Liver (tissue), 9 donors: ENCODE data around the gene NEU4. TPM values are rescaled to one million over a fixed set of nuclear protein-coding genes. Genes with fewer than 3 reads are reported as not detected.
A peak's percentile ranks its signal among the peaks of the same experiment; 100 is the strongest.

Experiments used
- DNase-seq: peaks from one replicate; pipeline ENCODE4 v3.0.0-alpha.2; 2017; ENCODE audit warnings: low spot score
- H3K27ac ChIP-seq, 2 donors: one replicate each; pipeline ENCODE4 v1.7.0; 2013; ENCODE audit warnings: inconsistent platforms in 2 of 2, low read length in 2 of 2, control low read depth in 1 of 2, low read depth in 1 of 2, mild to moderate bottlenecking in 1 of 2
- H3K27me3 ChIP-seq, 4 donors: one replicate each; pipeline versions ENCODE4 v1.6.1 to v1.7.0; 2013; ENCODE audit warnings: low read length in 3 of 4, inconsistent platforms in 1 of 4, mild to moderate bottlenecking in 1 of 4, moderate library complexity in 1 of 4; ENCODE audit not compliant: control insufficient read depth in 4 of 4, insufficient read depth in 4 of 4
- H3K36me3 ChIP-seq, 4 donors: one replicate each; pipeline versions ENCODE4 v1.6.1 to v1.7.0; 2013; ENCODE audit warnings: low read length in 3 of 4, mild to moderate bottlenecking in 3 of 4, low read depth in 1 of 4, moderate library complexity in 1 of 4; ENCODE audit not compliant: control insufficient read depth in 4 of 4, insufficient read depth in 3 of 4
- H3K4me1 ChIP-seq, 4 donors: one replicate each; pipeline versions ENCODE4 v1.6.1 to v1.7.0; 2013; ENCODE audit warnings: low read length in 3 of 4, mild to moderate bottlenecking in 3 of 4, moderate library complexity in 1 of 4; ENCODE audit not compliant: control insufficient read depth in 4 of 4, insufficient read depth in 4 of 4
- H3K4me3 ChIP-seq, 3 donors: one replicate each; pipeline versions ENCODE4 v1.6.1 to v1.7.0; 2013; ENCODE audit warnings: low read length in 3 of 3, control low read depth in 1 of 3, low read depth in 1 of 3, mild to moderate bottlenecking in 1 of 3
- H3K9ac ChIP-seq, 2 donors: one replicate each; pipeline ENCODE4 v1.7.0; 2013; ENCODE audit warnings: low read length in 2 of 2, mild to moderate bottlenecking in 2 of 2, moderate library complexity in 2 of 2, control low read depth in 1 of 2, low read depth in 1 of 2
- H3K9me3 ChIP-seq, 4 donors: one replicate each; pipeline versions ENCODE4 v1.6.1 to v1.7.0; 2013; ENCODE audit warnings: low read length in 3 of 4; ENCODE audit not compliant: control insufficient read depth in 4 of 4
- FOXA1 ChIP-seq: IDR thresholded peaks from 2 replicates; pipeline ENCODE4 v1.6.1; 2016; ENCODE audit warnings: antibody characterized with exemption
- GABPA ChIP-seq, 2 donors: IDR thresholded peaks in 1 of 2; conservative IDR thresholded peaks in 1 of 2; 2 replicates each; pipeline ENCODE4 v1.6.1; 2016; ENCODE audit warnings: antibody characterized with exemption in 2 of 2, mild to moderate bottlenecking in 1 of 2, moderate library complexity in 1 of 2
- HNF4G ChIP-seq: IDR thresholded peaks from 2 replicates; pipeline ENCODE4 v1.6.1; 2016; ENCODE audit warnings: antibody characterized with exemption
- JUND ChIP-seq, 2 donors: IDR thresholded peaks; 2 replicates each; pipeline ENCODE4 v1.6.1; 2016; ENCODE audit warnings: antibody characterized with exemption in 2 of 2
- NR2F2 ChIP-seq: IDR thresholded peaks from 2 replicates; pipeline ENCODE4 v1.6.1; 2016; ENCODE audit warnings: antibody characterized with exemption
- RAD21 ChIP-seq, 2 donors: IDR thresholded peaks; 2 replicates each; pipeline ENCODE4 v1.6.1; 2016; ENCODE audit warnings: antibody characterized with exemption in 2 of 2, mild to moderate bottlenecking in 2 of 2
- RXRA ChIP-seq, 2 donors: IDR thresholded peaks; 2 replicates each; pipeline ENCODE4 v1.6.1; 2017 to 2018; ENCODE audit warnings: antibody characterized with exemption in 2 of 2, mild to moderate bottlenecking in 1 of 2
- SP1 ChIP-seq: IDR thresholded peaks from 2 replicates; pipeline ENCODE4 v1.6.1; 2018; ENCODE audit warnings: antibody characterized with exemption, mild to moderate bottlenecking
- YY1 ChIP-seq: IDR thresholded peaks from 2 replicates; pipeline ENCODE4 v1.6.1; 2016; ENCODE audit warnings: antibody characterized with exemption, mild to moderate bottlenecking
- WGBS: extraction: QIAGEN DNeasy Blood & Tissue Kit; methylation state at CpG from one replicate; pipeline ENCODE4 v1.1.7; 2013; 5-methylcytosine and 5-hydroxymethylcytosine counted together
- polyA plus RNA-seq, 2 donors: library from polyadenylated mRNA; stranded (reverse) in 1 of 2; unstranded in 1 of 2; fragments of 200-250 nt in 1 of 2; fragments of >200 nt in 1 of 2; fragmentation: Nextera tagmentation in 1 of 2; extraction: Ambion mirVana in 1 of 2; gene quantifications; one replicate each; pipeline versions ENCODE4 v1.2.1 to v1.2.3, GENCODE V29; 2013 to 2015
- total RNA-seq, 2 donors: library from RNA; depleted of rRNA; stranded (reverse); fragments of >200 nt; gene quantifications; one replicate each; pipeline ENCODE4 v1.2.3, GENCODE V29; 2014
- TF ChIP-seq, protein P1 (sequence below): IDR thresholded peaks from 2 replicates; pipeline ENCODE4 v1.6.1; 2016; ENCODE audit warnings: antibody characterized with exemption
- TF ChIP-seq, protein P2 (sequence below): fragments of 150-350 bp; IDR thresholded peaks from 2 replicates; pipeline ENCODE4 v1.5.1; 2017; ENCODE audit warnings: improper control_type of control experiment, low read depth, low read length; ENCODE audit not compliant: missing input control
- TF ChIP-seq, protein P3 (sequence below): IDR thresholded peaks from 2 replicates; pipeline ENCODE4 v1.6.1; 2016; ENCODE audit warnings: antibody characterized with exemption
- TF ChIP-seq, protein P4 (sequence below): IDR thresholded peaks from 2 replicates; pipeline ENCODE4 v1.6.1; 2016; ENCODE audit warnings: antibody characterized with exemption
- donor health status: healthy.
- donor health status: healthy.
- donor health status: healthy.
- donor health status: healthy.
- donor health status: healthy.

The NEU4 gene
- total and polyA plus RNA-seq, 4 donors, result 5.4 to 58.4 (median 35.1) TPM

DNA sequence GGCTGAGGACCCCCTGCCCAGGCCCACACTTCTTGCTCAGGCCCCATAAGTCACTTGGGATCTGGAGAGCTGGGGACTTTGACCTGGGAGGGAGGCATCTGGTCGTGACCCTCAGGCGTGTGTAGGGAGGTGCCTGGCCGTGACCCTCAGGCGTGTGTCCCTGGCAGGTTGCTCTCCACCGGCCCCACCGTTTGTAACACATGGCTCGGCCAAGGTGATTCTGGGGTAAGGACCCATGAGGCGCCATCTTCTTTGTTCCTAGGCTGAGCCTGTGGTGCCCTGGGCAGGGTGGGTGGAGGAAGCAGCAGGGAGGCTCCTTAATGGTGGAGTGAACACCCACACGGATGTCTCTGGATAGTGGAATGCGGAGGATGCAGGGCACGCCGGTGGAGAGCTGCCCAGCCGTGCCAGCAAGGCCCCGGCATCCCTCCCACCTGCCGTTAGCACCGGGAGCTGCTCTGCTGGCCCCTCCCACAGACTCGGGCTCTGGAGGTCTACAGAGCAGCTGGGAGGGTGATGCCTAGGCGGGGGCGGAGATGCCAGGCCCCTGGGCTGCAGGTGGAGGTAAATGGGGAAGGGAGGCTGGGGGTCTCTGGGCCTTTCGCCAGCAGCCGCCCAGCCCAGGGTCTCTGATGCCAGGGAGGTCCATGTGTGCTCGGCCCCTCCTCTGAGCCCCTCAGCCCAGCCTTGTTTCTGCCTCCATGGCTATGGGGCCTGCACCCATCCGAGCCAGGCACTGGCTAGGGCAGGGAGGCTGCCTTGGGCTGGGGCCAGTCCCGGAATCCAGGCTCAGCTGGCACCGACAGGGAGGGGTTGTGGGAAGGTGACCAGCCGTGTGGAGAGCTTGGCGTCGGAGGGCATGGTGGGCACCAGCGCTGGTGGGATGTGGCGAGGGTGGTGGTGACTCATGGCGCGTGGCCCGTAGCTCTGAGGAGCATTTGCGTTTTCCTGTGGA, 33.5 kb upstream of the NEU4 start (continued):
- TF ChIP-seq, protein P1, sequence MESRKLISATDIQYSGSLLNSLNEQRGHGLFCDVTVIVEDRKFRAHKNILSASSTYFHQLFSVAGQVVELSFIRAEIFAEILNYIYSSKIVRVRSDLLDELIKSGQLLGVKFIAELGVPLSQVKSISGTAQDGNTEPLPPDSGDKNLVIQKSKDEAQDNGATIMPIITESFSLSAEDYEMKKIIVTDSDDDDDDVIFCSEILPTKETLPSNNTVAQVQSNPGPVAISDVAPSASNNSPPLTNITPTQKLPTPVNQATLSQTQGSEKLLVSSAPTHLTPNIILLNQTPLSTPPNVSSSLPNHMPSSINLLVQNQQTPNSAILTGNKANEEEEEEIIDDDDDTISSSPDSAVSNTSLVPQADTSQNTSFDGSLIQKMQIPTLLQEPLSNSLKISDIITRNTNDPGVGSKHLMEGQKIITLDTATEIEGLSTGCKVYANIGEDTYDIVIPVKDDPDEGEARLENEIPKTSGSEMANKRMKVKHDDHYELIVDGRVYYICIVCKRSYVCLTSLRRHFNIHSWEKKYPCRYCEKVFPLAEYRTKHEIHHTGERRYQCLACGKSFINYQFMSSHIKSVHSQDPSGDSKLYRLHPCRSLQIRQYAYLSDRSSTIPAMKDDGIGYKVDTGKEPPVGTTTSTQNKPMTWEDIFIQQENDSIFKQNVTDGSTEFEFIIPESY, result no peak
- TF ChIP-seq GABPA (IDR thresholded peaks at IDR 0.05 in 1 of 2, conservative IDR thresholded peaks at IDR 0.05 in 1 of 2), result no peak
- no peak for TF ChIP-seq JUND (IDR thresholded peaks at IDR 0.05)
- TF ChIP-seq, protein P2, sequence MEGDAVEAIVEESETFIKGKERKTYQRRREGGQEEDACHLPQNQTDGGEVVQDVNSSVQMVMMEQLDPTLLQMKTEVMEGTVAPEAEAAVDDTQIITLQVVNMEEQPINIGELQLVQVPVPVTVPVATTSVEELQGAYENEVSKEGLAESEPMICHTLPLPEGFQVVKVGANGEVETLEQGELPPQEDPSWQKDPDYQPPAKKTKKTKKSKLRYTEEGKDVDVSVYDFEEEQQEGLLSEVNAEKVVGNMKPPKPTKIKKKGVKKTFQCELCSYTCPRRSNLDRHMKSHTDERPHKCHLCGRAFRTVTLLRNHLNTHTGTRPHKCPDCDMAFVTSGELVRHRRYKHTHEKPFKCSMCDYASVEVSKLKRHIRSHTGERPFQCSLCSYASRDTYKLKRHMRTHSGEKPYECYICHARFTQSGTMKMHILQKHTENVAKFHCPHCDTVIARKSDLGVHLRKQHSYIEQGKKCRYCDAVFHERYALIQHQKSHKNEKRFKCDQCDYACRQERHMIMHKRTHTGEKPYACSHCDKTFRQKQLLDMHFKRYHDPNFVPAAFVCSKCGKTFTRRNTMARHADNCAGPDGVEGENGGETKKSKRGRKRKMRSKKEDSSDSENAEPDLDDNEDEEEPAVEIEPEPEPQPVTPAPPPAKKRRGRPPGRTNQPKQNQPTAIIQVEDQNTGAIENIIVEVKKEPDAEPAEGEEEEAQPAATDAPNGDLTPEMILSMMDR, result no peak
- TF ChIP-seq, protein P3, sequence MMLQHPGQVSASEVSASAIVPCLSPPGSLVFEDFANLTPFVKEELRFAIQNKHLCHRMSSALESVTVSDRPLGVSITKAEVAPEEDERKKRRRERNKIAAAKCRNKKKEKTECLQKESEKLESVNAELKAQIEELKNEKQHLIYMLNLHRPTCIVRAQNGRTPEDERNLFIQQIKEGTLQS, result no peak
- TF ChIP-seq FOXA1, result no peak

DNA sequence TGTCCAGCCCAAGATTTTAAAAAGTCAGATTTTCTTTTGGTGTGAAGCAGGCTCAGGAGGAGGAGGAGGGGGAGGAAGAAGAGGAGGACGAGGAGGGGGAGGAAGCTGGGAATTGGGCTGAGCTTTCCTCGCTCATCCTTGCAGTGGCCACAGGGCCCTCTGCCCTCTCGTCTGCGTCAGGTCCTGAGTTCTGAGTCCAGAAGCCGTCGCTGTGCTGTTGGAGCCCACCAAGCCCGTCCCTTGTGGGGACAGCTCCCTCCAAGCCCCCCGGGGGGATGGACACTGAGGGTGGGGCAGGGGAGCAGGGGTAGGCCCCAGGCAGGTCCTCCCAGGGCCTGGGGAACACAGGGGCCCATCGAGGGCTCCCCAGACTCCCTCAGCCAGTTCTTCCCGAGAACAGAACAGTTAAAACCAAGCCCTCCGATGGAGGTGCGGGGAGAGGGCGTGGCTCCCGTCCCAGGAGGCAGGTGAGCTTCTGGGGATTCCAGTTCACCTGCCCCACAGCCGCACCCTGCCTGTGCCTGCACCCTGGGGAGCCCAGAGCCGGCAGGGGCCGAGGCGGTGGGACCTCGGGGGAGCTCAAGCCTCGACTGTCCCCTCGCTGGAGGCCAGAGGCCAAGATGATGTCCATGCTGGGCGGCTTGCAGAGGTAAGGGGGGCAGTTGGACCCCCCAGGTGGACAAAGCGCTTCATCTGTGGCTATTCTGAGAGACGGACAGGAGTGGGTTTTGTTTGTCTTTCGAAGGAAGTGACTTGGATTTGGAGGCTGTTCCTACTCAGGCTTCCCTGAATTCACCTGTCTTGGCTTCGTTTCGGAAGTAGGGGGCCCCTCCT, 32.4 kb upstream of the NEU4 start, which contains the start of gene GAL3ST2:
GAL3ST2 (plus strand) TSS at position 487 of the 834 bp plus-strand sequence; CDS start at position 621, 134 bp downstream.
- no peaks in the 10 kb centered on the region for H3K9me3 ChIP-seq
- no peaks in the 10 kb centered on the region for H3K36me3 ChIP-seq
- no peaks in the 10 kb centered on the region for H3K27me3 ChIP-seq
- DNase-seq, result peak; percentile 27
- H3K4me3 ChIP-seq, result no peak within 1 kb of the TSS
- TF ChIP-seq SP1, result no peak
- no peak for TF ChIP-seq HNF4G
- TF ChIP-seq RAD21 (IDR thresholded peaks at IDR 0.05), result no peak
- no peak for TF ChIP-seq JUND (IDR thresholded peaks at IDR 0.05)
- no peak for TF ChIP-seq GABPA (IDR thresholded peaks at IDR 0.05 in 1 of 2, conservative IDR thresholded peaks at IDR 0.05 in 1 of 2)
- TF ChIP-seq NR2F2, result no peak
- no peak within 1 kb of the TSS for H3K9ac ChIP-seq
- H3K27ac ChIP-seq, result no peak within 1 kb of the TSS
- H3K4me1 ChIP-seq, result peaks cover 4 to 37% (median 22%) of the 10 kb centered on the region in 4 donors
- 79% methylated on average over 27 of the region's 27 CpGs for WGBS

DNA sequence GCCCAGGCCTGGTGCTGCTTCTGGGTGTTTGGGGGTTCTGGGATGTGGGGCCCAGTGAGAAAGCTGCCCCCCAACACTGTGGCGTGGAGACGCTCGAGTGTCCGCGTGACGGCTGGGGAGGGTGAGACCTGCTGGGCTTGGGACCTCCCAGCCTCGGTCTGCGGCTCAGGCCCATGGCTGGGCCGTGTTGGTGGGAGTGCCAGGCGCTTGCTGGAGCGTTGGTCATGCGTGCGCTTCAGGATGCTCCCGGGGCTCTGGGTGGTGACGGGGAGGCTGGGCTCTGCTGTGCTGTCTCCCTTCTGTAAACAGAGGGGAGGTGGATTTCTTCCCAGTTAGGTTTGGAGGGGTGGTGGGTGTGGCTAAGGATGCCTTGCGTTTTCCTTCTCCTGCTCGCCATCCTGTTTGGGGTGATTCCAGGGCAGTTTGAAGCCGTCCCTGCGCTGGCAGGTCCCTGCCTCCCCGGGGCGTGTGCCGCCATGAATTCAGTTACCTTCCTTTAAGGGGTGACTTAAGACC, 31.8 kb upstream of the NEU4 start:
- Histone ChIP-seq H3K9me3 (no peaks in the 10 kb centered on the region), H3K4me1 (peaks cover 2 to 34% (median 25%) of the 10 kb centered on the region in 4 donors), H3K4me3 (no peak overlapping the region), H3K27me3 (no peaks in the 10 kb centered on the region), H3K27ac (no peak overlapping the region), H3K9ac (no peak overlapping the region), H3K36me3 (no peaks in the 10 kb centered on the region)
- TF ChIP-seq RXRA (IDR thresholded peaks at IDR 0.05) (no peak), YY1 (no peak), HNF4G (no peak)
- TF ChIP-seq, protein P4, sequence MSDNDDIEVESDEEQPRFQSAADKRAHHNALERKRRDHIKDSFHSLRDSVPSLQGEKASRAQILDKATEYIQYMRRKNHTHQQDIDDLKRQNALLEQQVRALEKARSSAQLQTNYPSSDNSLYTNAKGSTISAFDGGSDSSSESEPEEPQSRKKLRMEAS, result no peak
- WGBS, result 87% methylated on average over 22 of the region's 22 CpGs
- peak; percentile 20 for DNase-seq
